ENCODE measurements around the gene ANGEL1.

The ANGEL1 gene

GRCh38 chr14:76808990-76809389, 3.7 kb downstream of the ANGEL1 start:
- TF ChIP-seq CTCF (IDR thresholded peaks at IDR 0.05; ENCODE audit: insufficient read depth, low read length) (no peak), POLR2AphosphoS5 (IDR thresholded peaks at IDR 0.05; ENCODE audit: low read depth) (no peak), SPI1 (IDR thresholded peaks at IDR 0.05; ENCODE audit: borderline replicate concordance, low read depth) (no peak)
- no peak overlapping the region for H3K4me3 ChIP-seq (replicated peaks; ENCODE audit: insufficient read depth, low read length)

GRCh38 chr14:76808011-76808410, 4.7 kb downstream of the ANGEL1 start:
- TF ChIP-seq POLR2AphosphoS5 (IDR thresholded peaks at IDR 0.05; ENCODE audit: low read depth) (no peak), CTCF (IDR thresholded peaks at IDR 0.05; ENCODE audit: insufficient read depth, low read length) (no peak), SPI1 (IDR thresholded peaks at IDR 0.05; ENCODE audit: borderline replicate concordance, low read depth) (no peak), REST (IDR thresholded peaks at IDR 0.05; ENCODE audit: insufficient replicate concordance, low read depth) (no peak), GABPA (IDR thresholded peaks at IDR 0.05; ENCODE audit: low read depth) (no peak)
- H3K27me3 ChIP-seq (ENCODE audit: insufficient read depth, poor library complexity, severe bottlenecking) = no peaks in the 10 kb centered on the region
- no peak for DNase-seq (ENCODE audit: low read depth in 1 of 2, low spot score in 1 of 2)
- H3K27ac ChIP-seq (replicated peaks) = no peak overlapping the region
- no peak overlapping the region for H3K4me3 ChIP-seq (replicated peaks; ENCODE audit: insufficient read depth, low read length)

More at GRCh38 chr14:76808990-76809389, 3.7 kb downstream of the ANGEL1 start:
- Histone ChIP-seq H3K27me3 (ENCODE audit: insufficient read depth, poor library complexity, severe bottlenecking) (no peaks in the 10 kb centered on the region), H3K27ac (replicated peaks) (no peak overlapping the region)
- no peak for DNase-seq (ENCODE audit: low read depth in 1 of 2, low spot score in 1 of 2)

GRCh38 chr14:76806446-76806845, 6.2 kb downstream of the ANGEL1 start:
- no peak overlapping the region for H3K27ac ChIP-seq (replicated peaks)

GRCh38 chr14:76793956-76794355, 18.7 kb downstream of the ANGEL1 start:
- Histone ChIP-seq H3K4me3 (replicated peaks; ENCODE audit: insufficient read depth, low read length) (no peak overlapping the region), H3K27ac (replicated peaks) (no peak overlapping the region), H3K27me3 (ENCODE audit: insufficient read depth, poor library complexity, severe bottlenecking) (no peaks in the 10 kb centered on the region)
- TF ChIP-seq POLR2AphosphoS5 (IDR thresholded peaks at IDR 0.05; ENCODE audit: low read depth) (no peak), REST (IDR thresholded peaks at IDR 0.05; ENCODE audit: insufficient replicate concordance, low read depth) (no peak), GABPA (IDR thresholded peaks at IDR 0.05; ENCODE audit: low read depth) (no peak), CTCF (IDR thresholded peaks at IDR 0.05; ENCODE audit: insufficient read depth, low read length) (no peak), SPI1 (IDR thresholded peaks at IDR 0.05; ENCODE audit: borderline replicate concordance, low read depth) (no peak)
- DNase-seq (ENCODE audit: low read depth in 1 of 2, low spot score in 1 of 2) = no peak

More at GRCh38 chr14:76806446-76806845, 6.2 kb downstream of the ANGEL1 start:
- no peak for TF ChIP-seq POLR2AphosphoS5 (IDR thresholded peaks at IDR 0.05; ENCODE audit: low read depth)
- no peak for TF ChIP-seq GABPA (IDR thresholded peaks at IDR 0.05; ENCODE audit: low read depth)
- TF ChIP-seq CTCF (IDR thresholded peaks at IDR 0.05; ENCODE audit: insufficient read depth, low read length) = no peak
- Histone ChIP-seq H3K27me3 (ENCODE audit: insufficient read depth, poor library complexity, severe bottlenecking) (no peaks in the 10 kb centered on the region), H3K4me3 (replicated peaks; ENCODE audit: insufficient read depth, low read length) (no peak overlapping the region)
- DNase-seq (ENCODE audit: low read depth in 1 of 2, low spot score in 1 of 2) = no peak
